ENCODE data around the gene DMRTB1.

Gene DMRTB1

DNA sequence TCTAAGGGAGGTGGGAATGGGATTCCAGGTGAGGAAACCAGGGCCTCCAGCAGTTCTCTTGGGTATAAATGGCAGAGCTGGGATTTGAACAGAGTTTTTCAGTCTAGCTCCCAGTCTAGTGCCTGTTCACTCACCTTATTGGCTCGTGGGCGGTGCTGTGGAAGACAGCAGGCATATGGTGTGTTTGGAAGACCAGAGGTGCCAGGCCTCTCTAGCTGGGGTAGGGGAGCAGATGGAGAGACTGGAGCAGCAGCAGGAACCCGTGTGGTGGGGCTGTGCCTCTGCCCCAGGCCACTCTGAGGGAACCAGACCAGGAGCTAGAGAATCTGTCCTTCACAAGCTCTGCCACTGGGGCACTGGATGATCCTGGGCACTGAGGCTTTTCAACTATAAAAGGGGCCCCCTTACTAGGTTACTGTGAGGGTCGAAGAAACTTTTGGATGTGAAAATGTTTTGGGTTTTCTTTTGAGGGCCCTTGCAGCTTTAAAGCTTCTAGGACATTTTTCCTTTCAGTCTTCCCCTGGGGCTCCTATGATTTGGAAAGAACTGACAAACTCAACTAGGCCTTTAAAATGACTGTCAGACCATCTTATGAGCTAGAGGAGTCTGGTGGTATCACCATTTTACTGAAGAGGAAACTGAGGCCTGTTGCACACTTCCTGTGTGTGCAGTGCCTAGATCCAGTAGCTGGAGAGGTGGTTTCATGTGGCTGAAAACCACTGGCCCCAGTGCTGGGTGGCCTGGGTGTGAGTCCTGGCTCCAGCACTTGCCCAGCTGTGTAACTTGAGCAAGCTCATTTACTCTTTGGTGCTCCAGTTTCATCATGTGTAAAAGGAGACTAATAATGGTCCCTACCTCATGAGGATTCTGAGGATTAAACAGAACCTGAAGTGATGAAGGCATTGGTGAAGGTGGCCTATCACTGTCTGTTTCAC, 6.1 kb downstream of the DMRTB1 start:
- no peak for DNase-seq

GRCh38 chr1:53467391-53467790, 8.2 kb downstream of the DMRTB1 start:
- no peak for DNase-seq

DNA sequence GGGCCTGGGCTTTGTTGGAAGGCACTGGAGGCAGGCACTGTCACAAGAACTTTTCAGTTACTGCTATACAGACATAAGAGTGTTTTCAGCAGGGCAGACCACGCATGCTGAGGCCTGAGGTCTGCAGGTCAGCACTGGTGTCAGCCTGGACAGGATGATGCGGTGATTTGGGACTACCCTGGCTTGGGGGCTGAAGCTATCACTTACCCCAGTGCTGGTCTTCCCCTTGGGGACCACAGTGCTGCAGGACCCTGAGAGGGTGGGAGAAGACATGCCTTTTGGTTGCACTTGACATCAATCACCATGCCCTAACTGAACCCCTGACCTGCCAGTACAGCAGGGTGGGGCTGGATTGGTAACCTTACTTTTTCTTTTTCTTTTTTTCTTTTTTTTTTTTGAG, 9.2 kb downstream of the DMRTB1 start:
- no peak for DNase-seq

DNA sequence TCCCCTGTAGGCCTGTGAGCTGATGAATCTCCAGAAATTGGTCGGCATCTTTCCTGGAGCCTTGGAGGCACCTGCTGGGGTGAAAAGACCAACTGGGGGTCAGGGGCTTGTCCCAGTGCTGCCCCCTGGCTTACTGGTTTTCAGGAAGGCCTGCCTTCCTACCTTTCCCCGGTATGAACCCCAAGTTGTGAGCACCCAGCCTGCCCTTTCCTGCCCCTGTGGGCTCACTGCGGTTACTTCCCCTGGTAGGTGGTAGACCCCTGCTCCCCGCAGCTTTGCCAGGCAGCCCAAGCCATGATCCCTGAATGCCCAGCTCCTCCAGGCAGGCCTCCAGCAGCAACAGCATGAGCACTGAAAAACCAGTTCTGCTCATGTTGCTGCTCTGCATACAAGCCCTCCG, 10.2 kb downstream of the DMRTB1 start:
- DNase-seq: no peak

GRCh38 chr1:53470155-53470554, 11.0 kb downstream of the DMRTB1 start:
- DNase-seq: peak; percentile 64

DNA sequence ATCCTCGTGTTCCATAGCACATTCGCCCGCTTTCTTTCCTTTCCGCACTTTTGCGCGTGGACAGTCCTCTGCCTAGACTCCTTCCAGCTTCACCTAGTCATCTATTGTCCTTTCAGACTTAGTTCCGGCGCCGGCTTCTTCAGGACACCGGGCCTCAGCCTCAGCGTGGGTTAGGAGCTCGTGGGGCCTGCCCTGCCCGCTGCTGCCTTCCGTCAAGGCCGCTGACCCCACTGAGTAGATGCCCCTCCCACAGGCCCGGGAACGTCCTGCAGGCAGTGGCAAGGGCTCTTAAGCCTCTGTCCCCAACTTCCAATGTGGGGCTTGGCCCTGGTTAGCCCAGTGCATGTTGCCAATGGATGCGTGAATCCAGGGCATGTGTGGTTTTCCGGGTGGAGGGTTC, 11.4 kb downstream of the DMRTB1 start:
- DNase-seq: no peak

GRCh38 chr1:53471000-53471399, 11.8 kb downstream of the DMRTB1 start:
- DNase-seq: no peak

- no peak for DNase-seq
Measured at GRCh38 chr1:53473463-53473862, 14.3 kb downstream of the DMRTB1 start.

- no peak for DNase-seq
Measured at GRCh38 chr1:53475664-53476063, 16.5 kb downstream of the DMRTB1 start.

- no peak for DNase-seq
Measured at GRCh38 chr1:53476579-53476978, 17.4 kb downstream of the DMRTB1 start.

- DNase-seq: no peak
Measured at GRCh38 chr1:53477651-53478501, 18.7 kb downstream of the DMRTB1 start.

DNA sequence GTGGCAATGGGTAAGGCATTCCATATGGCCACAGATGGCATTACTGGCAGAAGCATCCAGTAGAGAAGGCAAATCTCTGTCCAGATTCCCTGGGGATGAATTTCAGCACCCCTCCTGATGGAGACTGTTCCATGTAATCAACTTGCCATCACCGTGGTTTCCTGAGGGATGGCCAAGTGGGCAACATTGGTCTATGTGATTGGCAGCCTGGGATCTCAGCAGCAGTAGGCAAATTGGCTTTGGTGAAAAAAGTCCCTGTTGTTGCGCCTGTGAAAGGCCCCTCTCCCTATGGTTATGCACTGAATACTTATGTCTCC, 19.3 kb downstream of the DMRTB1 start:
- DNase-seq: no peak

DNA sequence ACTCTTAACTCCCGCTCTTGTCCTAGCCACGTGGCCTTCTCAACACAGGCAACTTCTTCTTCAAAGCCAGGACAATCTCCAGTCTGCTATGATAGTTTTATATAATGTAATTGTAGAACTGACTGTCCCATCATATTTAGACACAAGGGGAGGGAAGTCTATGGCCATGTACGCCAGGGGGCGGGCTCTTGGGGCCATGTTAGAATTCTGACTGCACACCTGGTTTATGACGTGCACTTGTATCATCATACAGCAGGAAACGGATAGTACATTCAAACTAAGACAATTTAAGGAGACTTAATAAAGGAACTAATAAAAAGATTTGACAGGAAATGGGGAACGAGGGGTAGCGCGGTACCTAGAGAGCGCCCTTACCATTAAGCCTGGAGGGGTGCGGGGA, 21.5 kb downstream of the DMRTB1 start:
- no peak for DNase-seq

- no peak for DNase-seq
Measured at GRCh38 chr1:53481456-53481855, 22.3 kb downstream of the DMRTB1 start.

- DNase-seq: no peak
Measured at GRCh38 chr1:53482441-53483153, 23.4 kb downstream of the DMRTB1 start.

- no peak for DNase-seq
Measured at GRCh38 chr1:53483170-53483569, 24.0 kb downstream of the DMRTB1 start.

GRCh38 chr1:53483656-53484055, 24.5 kb downstream of the DMRTB1 start:
- DNase-seq: no peak

DNA sequence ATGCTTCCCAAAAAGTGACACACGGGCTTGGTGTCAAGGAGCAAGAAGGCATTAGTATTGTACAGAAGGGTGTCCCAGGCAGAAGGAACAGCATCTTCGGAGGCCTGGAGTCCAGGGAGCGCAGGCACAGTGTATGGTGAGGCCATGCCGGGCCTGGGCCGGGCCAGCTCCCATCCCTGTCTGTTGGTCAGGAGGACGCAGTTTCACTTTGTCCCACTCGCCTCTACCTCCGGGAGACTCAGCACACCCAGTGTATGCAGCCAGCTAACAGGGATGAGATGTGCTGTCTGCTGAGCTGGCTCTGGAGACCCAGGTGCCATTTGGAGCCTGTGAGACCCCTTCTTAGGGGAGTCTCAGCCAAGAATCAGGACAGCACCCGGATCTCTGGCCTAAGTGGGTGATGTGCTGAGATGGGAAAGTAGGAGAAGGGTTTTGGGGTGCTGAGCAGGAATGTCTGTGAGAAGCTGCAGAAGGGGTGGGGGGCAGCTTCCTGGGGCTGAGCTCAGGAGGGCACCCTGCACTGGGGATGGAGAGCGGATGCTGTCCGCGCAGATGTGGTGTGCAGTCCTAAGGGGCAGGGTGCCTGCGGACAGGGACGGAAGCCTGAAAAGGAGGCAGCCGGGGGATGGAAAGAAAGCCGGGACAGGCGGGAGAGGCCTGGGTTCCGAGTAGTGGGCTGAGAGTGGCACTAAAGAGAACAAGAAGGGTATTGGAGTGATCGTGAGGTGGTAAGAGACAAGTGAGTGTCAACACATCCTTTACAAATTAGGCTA, 25.7 kb downstream of the DMRTB1 start:
- no peak for DNase-seq

- DNase-seq: peak; percentile 79
Measured at GRCh38 chr1:53485478-53486394, 26.5 kb downstream of the DMRTB1 start.

DNA sequence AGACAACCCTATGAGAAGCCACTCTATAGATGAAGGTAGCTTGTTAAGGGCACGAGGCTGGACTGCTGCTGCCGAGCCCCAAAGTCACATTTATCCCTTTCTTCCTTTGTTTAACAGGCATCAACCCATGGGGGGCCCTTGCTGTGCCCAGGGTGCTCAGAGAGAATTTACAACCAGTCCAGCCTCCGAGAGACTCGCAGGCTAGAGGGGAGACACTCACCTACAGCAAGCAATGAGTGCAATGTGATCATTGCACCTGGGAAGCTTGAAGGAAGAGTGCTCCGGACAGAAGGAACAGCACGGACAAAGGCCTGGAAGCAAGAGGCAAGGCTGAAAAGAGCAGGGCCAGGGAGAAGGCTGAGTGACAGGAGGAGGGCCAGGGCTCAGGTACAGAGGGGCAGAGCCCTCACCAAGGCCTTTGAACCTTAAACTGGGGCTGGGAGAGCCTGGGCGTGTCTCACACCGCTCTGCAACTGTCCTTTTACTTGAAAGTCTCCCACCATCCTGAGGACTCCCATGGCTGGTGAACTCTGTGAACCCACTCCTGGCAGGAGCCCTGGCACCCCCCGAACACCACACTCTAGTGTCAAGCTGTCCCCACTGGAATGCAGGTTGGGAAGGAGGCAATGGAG, 27.3 kb downstream of the DMRTB1 start:
- no peak for DNase-seq

DNA sequence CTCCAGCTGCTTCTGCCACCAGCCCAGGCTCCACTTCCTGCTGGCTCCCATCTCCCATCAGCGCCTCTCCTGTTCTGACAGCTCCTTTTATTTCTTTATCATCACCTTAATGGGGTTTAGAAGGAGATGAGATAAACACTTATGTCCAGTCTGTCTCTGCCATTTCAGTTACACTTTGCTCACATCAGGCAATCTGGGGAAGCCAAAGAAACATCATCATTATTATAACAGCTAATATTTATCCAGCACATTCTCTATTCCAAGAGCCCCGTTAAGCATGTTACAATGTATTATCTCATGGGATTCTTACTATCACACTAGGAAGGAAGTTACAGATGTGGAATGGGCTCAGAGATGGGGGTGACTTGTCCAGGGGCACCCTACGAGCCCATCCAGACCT, 31.2 kb downstream of the DMRTB1 start:
- DNase-seq: no peak

Measured in NCI-H146 (cell line).